ENCODE data around the gene SPCS2.

GRCh38 chr11:74951226-74951625 lies 2.2 kb downstream of the SPCS2 start:
- TF ChIP-seq CTCF (optimal IDR thresholded peaks at IDR 0.05 in 1 of 3, IDR thresholded peaks at IDR 0.05 in 1 of 3, conservative IDR thresholded peaks at IDR 0.05 in 1 of 3; ENCODE audit: extremely low read depth in 1 of 3, insufficient read depth in 2 of 3, low read length in 3 of 3) (no peak), EZH2 (IDR thresholded peaks at IDR 0.05; ENCODE audit: low read length) (no peak)
